ENCODE results near the gene RNASEH2A. TPM values are rescaled to one million over a fixed set of nuclear protein-coding genes. Genes with fewer than 3 reads are reported as not detected.
"Not testable (repeated sequence)": the region's sequence is repeated elsewhere in the genome, so short reads cannot be mapped to it uniquely, and the experiment has no call there.

Gene RNASEH2A
- total RNA-seq, 1 experiment from 2014 or later, result 16.7 TPM

GRCh38 chr19:12841094-12841493 lies 34.7 kb downstream of the RNASEH2A start:
- intact Hi-C loops (cut with micrococcal nuclease), result no loop called here
- no TSS peak for BruUV-seq (replicated peaks)
- no peak overlapping the region for H3K4me3 Mint-ChIP-seq (ENCODE audit: unreplicated experiment)
- peaks cover 22% of the 10 kb centered on the region for H3K4me1 Mint-ChIP-seq (ENCODE audit: insufficient read depth, unreplicated experiment)
- POLR2A ChIA-PET, result no interaction called here
- TF ChIP-seq CTCF (IDR thresholded peaks at IDR 0.05; ENCODE audit: unreplicated experiment), result no peak
- peaks cover 14% of the 10 kb centered on the region for H3K27me3 Mint-ChIP-seq (ENCODE audit: insufficient read depth, unreplicated experiment)
- no peaks in the 10 kb centered on the region for H3K36me3 Mint-ChIP-seq (ENCODE audit: insufficient read depth, unreplicated experiment)
- H3K9me3 Mint-ChIP-seq (ENCODE audit: unreplicated experiment), result no peaks in the 10 kb centered on the region
- no peak overlapping the region for H3K27ac Mint-ChIP-seq (ENCODE audit: low read depth, unreplicated experiment)
- CTCF ChIA-PET, result interaction anchor here (0.6 kb wide), 1 partner anchor 166 kb away, joined by 4 read pairs; no protein-coding TSS in a partner anchor
- no peak for DNase-seq (ENCODE audit: unreplicated experiment)

- peaks cover 14% of the 10 kb centered on the region for H3K27me3 Mint-ChIP-seq (ENCODE audit: insufficient read depth, unreplicated experiment)
- TF ChIP-seq CTCF (IDR thresholded peaks at IDR 0.05; ENCODE audit: unreplicated experiment), result no peak
- H3K4me1 Mint-ChIP-seq (ENCODE audit: insufficient read depth, unreplicated experiment), result peaks cover 13% of the 10 kb centered on the region
- H3K4me3 Mint-ChIP-seq (ENCODE audit: unreplicated experiment), result no peak overlapping the region
- intact Hi-C loops (cut with micrococcal nuclease), result no loop called here
- BruUV-seq (replicated peaks), result no TSS peak
- H3K36me3 Mint-ChIP-seq (ENCODE audit: insufficient read depth, unreplicated experiment), result no peaks in the 10 kb centered on the region
- no peak for DNase-seq (ENCODE audit: unreplicated experiment)
- CTCF ChIA-PET, result no interaction called here
- POLR2A ChIA-PET, result no interaction called here
- no peak overlapping the region for H3K27ac Mint-ChIP-seq (ENCODE audit: low read depth, unreplicated experiment)
- H3K9me3 Mint-ChIP-seq (ENCODE audit: unreplicated experiment), result no peaks in the 10 kb centered on the region
Observed at GRCh38 chr19:12842511-12842910, 36.1 kb downstream of the RNASEH2A start.

- POLR2A ChIA-PET, result interaction anchor here (0.6 kb wide), 2 partner anchors 8 to 104 kb away, joined by 4 read pairs; no protein-coding TSS in a partner anchor
- intact Hi-C loops (cut with micrococcal nuclease), result no loop called here
- H3K27me3 Mint-ChIP-seq (ENCODE audit: insufficient read depth, unreplicated experiment), result peaks cover 14% of the 10 kb centered on the region
- DNase-seq (ENCODE audit: unreplicated experiment), result no peak
- H3K4me1 Mint-ChIP-seq (ENCODE audit: insufficient read depth, unreplicated experiment), result peaks cover 11% of the 10 kb centered on the region
- no TSS peak for BruUV-seq (replicated peaks)
- H3K27ac Mint-ChIP-seq (ENCODE audit: low read depth, unreplicated experiment), result no peak overlapping the region
- H3K36me3 Mint-ChIP-seq (ENCODE audit: insufficient read depth, unreplicated experiment), result no peaks in the 10 kb centered on the region
- CTCF ChIA-PET, result no interaction called here
- H3K9me3 Mint-ChIP-seq (ENCODE audit: unreplicated experiment), result no peaks in the 10 kb centered on the region
- TF ChIP-seq CTCF (IDR thresholded peaks at IDR 0.05; ENCODE audit: unreplicated experiment), result no peak
- H3K4me3 Mint-ChIP-seq (ENCODE audit: unreplicated experiment), result no peak overlapping the region
Observed at GRCh38 chr19:12843328-12843727, 36.9 kb downstream of the RNASEH2A start.

- TF ChIP-seq CTCF (IDR thresholded peaks at IDR 0.05; ENCODE audit: unreplicated experiment), result no peak
- H3K27ac Mint-ChIP-seq (ENCODE audit: low read depth, unreplicated experiment), result no peak overlapping the region
- H3K27me3 Mint-ChIP-seq (ENCODE audit: insufficient read depth, unreplicated experiment), result peaks cover 9% of the 10 kb centered on the region
- ChIA-PET POLR2A (interaction anchor here (0.6 kb wide), 3 partner anchors 9 to 1163 kb away, joined by 3 to 4 read pairs (median 4); no protein-coding TSS in a partner anchor), CTCF (interaction anchor here (1.0 to 1.5 kb wide), 2 partner anchors 48 to 53 kb away, joined by 3 to 6 read pairs; partner anchors contain the start of gene JUNB)
- no peaks in the 10 kb centered on the region for H3K36me3 Mint-ChIP-seq (ENCODE audit: insufficient read depth, unreplicated experiment)
- H3K4me1 Mint-ChIP-seq (ENCODE audit: insufficient read depth, unreplicated experiment), result peaks cover 9% of the 10 kb centered on the region
- no peak overlapping the region for H3K4me3 Mint-ChIP-seq (ENCODE audit: unreplicated experiment)
- no TSS peak for BruUV-seq (replicated peaks)
- intact Hi-C loops (cut with micrococcal nuclease), result no loop called here
- no peak for DNase-seq (ENCODE audit: unreplicated experiment)
- no peaks in the 10 kb centered on the region for H3K9me3 Mint-ChIP-seq (ENCODE audit: unreplicated experiment)
Observed at GRCh38 chr19:12843999-12844732, 37.8 kb downstream of the RNASEH2A start.

GRCh38 chr19:12846613-12847012 lies 40.2 kb downstream of the RNASEH2A start:
- POLR2A ChIA-PET, result interaction anchor here (0.5 to 2.9 kb wide), 5 partner anchors 8 to 124 kb away, joined by 3 to 17 read pairs (median 5); partner anchors contain the start of genes DNASE2 and JUNB
- not testable (repeated sequence) for H3K4me3 Mint-ChIP-seq (ENCODE audit: unreplicated experiment)

More at GRCh38 chr19:12846613-12847012, 40.2 kb downstream of the RNASEH2A start:
- H3K36me3 Mint-ChIP-seq (ENCODE audit: insufficient read depth, unreplicated experiment); H3K27ac Mint-ChIP-seq (ENCODE audit: low read depth, unreplicated experiment); DNase-seq (ENCODE audit: unreplicated experiment); BruUV-seq (replicated peaks); H3K27me3 Mint-ChIP-seq (ENCODE audit: insufficient read depth, unreplicated experiment); H3K9me3 Mint-ChIP-seq (ENCODE audit: unreplicated experiment); H3K4me1 Mint-ChIP-seq (ENCODE audit: insufficient read depth, unreplicated experiment): not testable (repeated sequence)
- CTCF ChIA-PET, result interaction anchor here (0.6 to 4.5 kb wide), 37 partner anchors 10 to 396 kb away, joined by 3 to 54 read pairs (median 7); partner anchors contain the start of genes DNASE2, GET3, PRDX2 and RNASEH2A
- intact Hi-C loops (cut with micrococcal nuclease), result loop anchor here (1.0 to 5.0 kb wide), 5 partner anchors 50 to 282 kb away; partner anchors contain the start of gene HOOK2
